Gastroesophageal sphincter (tissue), 3 donors: ENCODE data around the gene SEMA3A.

Experiments
- CTCF ChIP-seq, 4 experiments: fragments of 200-600 bp in 2 of 4; fragments of 450-650 bp in 2 of 4; sonication (generic) in 1 of 4; IDR thresholded peaks; one replicate each; pipeline ENCODE4 v1.5.1; 2017 to 2019; ENCODE audit warnings: antibody characterized with exemption in 4 of 4, mild to moderate bottlenecking in 2 of 4, moderate library complexity in 2 of 4
- POLR2A ChIP-seq, 2 donors: fragments of 450-650 bp; IDR thresholded peaks; one replicate each; pipeline ENCODE4 v1.6.1; 2017; ENCODE audit warnings: antibody characterized with exemption in 2 of 2, mild to moderate bottlenecking in 2 of 2, moderate library complexity in 1 of 2
- POLR2AphosphoS5 ChIP-seq: sonication (generic); formaldehyde crosslinking; IDR thresholded peaks from one replicate; pipeline ENCODE4 v1.6.1; 2017; ENCODE audit warnings: antibody characterized with exemption

- TF ChIP-seq CTCF (IDR thresholded peaks at IDR 0.05) (no peak), POLR2A (IDR thresholded peaks at IDR 0.05) (no peak), POLR2AphosphoS5 (no peak)
Observed at GRCh38 chr7:84159435-84159834, 35.2 kb downstream of the SEMA3A start.
